HepG2 (cell line): ENCODE results near the gene CREB1. TPM values are rescaled to one million over a fixed set of nuclear protein-coding genes. Genes with fewer than 3 reads are reported as not detected.
A peak's percentile ranks its signal among the peaks of the same experiment; 100 is the strongest.

Experiments used
- BATF2 ChIP-seq: sonication (generic); formaldehyde crosslinking; IDR thresholded peaks from 2 replicates; pipeline ENCODE4 v1.8.0; 2022; ENCODE audit warnings: mild to moderate bottlenecking, missing genetic modification reagents, moderate library complexity
- FOXP1 ChIP-seq, 2 experiments: fragments of 450-650 bp in 1 of 2; IDR thresholded peaks; 2 replicates each; pipeline ENCODE4 v1.6.1; 2017 to 2018; ENCODE audit warnings: antibody characterized with exemption in 1 of 2
- HNRNPUL1 ChIP-seq: fragments of 200-400 bp; formaldehyde crosslinking; IDR thresholded peaks from 2 replicates; pipeline ENCODE4 v1.6.1; 2017; ENCODE audit warnings: low read depth, mild to moderate bottlenecking, low read length, moderate library complexity
- IRX3 ChIP-seq: sonication (generic); formaldehyde crosslinking; IDR thresholded peaks from 2 replicates; pipeline ENCODE4 v1.8.1; 2023; ENCODE audit warnings: mild to moderate bottlenecking, low read depth, missing genetic modification reagents, borderline replicate concordance
- KMT2B ChIP-seq: IDR thresholded peaks from 2 replicates; pipeline ENCODE4 v1.6.1; 2016; ENCODE audit warnings: missing genetic modification reagents, missing compliant biosample characterization
- MED13 ChIP-seq: sonication (generic); formaldehyde crosslinking; IDR thresholded peaks from 2 replicates; pipeline ENCODE4 v1.5.0; 2020; ENCODE audit warnings: missing genetic modification reagents
- NAIF1 ChIP-seq: sonication (generic); formaldehyde crosslinking; IDR thresholded peaks from 2 replicates; pipeline ENCODE4 v1.5.0; 2020; ENCODE audit warnings: mild to moderate bottlenecking, missing genetic modification reagents, borderline replicate concordance
- NFKBIZ ChIP-seq: IDR thresholded peaks from 2 replicates; pipeline ENCODE4 v1.6.1; 2018; ENCODE audit warnings: missing genetic modification reagents, missing compliant biosample characterization
- PAXIP1 ChIP-seq: sonication (generic); formaldehyde crosslinking; conservative IDR thresholded peaks from 2 replicates; pipeline ENCODE4 v1.4.0; 2020; ENCODE audit warnings: mild to moderate bottlenecking, missing genetic modification reagents, moderate library complexity
- SMARCC2 ChIP-seq: fragments of 450-650 bp; IDR thresholded peaks from 2 replicates; pipeline ENCODE4 v1.6.1; 2017; ENCODE audit warnings: antibody characterized with exemption, mild to moderate bottlenecking
- SOX5 ChIP-seq: IDR thresholded peaks from 2 replicates; pipeline ENCODE4 v1.6.1; 2016; ENCODE audit warnings: borderline replicate concordance
- SRF ChIP-seq: IDR thresholded peaks from 2 replicates; pipeline ENCODE4 v1.6.1; 2011; ENCODE audit warnings: mild to moderate bottlenecking, low read depth, low read length, moderate library complexity
- SRY ChIP-seq: sonication (generic); formaldehyde crosslinking; IDR thresholded peaks from 2 replicates; pipeline ENCODE4 v1.8.0; 2022; ENCODE audit warnings: mild to moderate bottlenecking, missing genetic modification reagents
- YEATS2 ChIP-seq: sonication (generic); formaldehyde crosslinking; IDR thresholded peaks from 2 replicates; pipeline ENCODE4 v1.4.0; 2020; ENCODE audit warnings: missing genetic modification reagents, borderline replicate concordance
- ZBTB33 ChIP-seq: sonication (generic); formaldehyde crosslinking; IDR thresholded peaks from 2 replicates; pipeline ENCODE4 v1.4.0; 2020; ENCODE audit warnings: missing genetic modification reagents
- ZNF317 ChIP-seq: sonication (generic); formaldehyde crosslinking; IDR thresholded peaks from 2 replicates; pipeline ENCODE4 v1.5.0; 2020; ENCODE audit warnings: mild to moderate bottlenecking, missing genetic modification reagents
- ZNF468 ChIP-seq: sonication (generic); formaldehyde crosslinking; IDR thresholded peaks from 2 replicates; pipeline ENCODE4 v1.8.0; 2022; ENCODE audit warnings: mild to moderate bottlenecking, moderate library complexity, missing genetic modification reagents
- ZNF747 ChIP-seq: sonication (generic); formaldehyde crosslinking; IDR thresholded peaks from 2 replicates; pipeline ENCODE4 v1.8.1; 2023; ENCODE audit warnings: missing genetic modification reagents, mild to moderate bottlenecking, borderline replicate concordance
- polyA plus RNA-seq, 8 experiments: library from polyadenylated mRNA; depleted of rRNA in 3 of 8; stranded (reverse) in 7 of 8; unstranded in 1 of 8; fragments of >200 nt; fragmentation: Illumina TruSeq in 4 of 8; extraction: Trizol in 4 of 8; gene quantifications; 2 replicates each; pipeline versions ENCODE4 v1.2.1 to v1.2.3, GENCODE V29; 2011 to 2016; ENCODE audit warnings: low read depth in 4 of 8, missing spikeins in 1 of 8, mixed read lengths in 1 of 8; ENCODE audit not compliant: insufficient read depth in 1 of 8
- total RNA-seq, 5 experiments: library from RNA; depleted of rRNA; stranded (reverse); fragments of >200 nt; fragmentation: Illumina TruSeq; extraction: Trizol; gene quantifications; 2 replicates each; pipeline ENCODE4 v1.2.3, GENCODE V29; 2016; ENCODE audit warnings: low read depth in 1 of 5
- TF ChIP-seq, protein P1 (sequence below): sonication (generic); formaldehyde crosslinking; IDR thresholded peaks from 2 replicates; pipeline ENCODE4 v1.4.0; 2020; ENCODE audit warnings: missing genetic modification reagents; ENCODE audit errors: not compliant biosample characterization
- TF ChIP-seq, protein P2 (sequence below): sonication (generic); formaldehyde crosslinking; IDR thresholded peaks from 2 replicates; pipeline ENCODE4 v1.4.0; 2020; ENCODE audit warnings: missing genetic modification reagents

The CREB1 gene
- total and polyA plus RNA-seq, 2 of the 13 experiments (the other 11 are each of a cell fraction or from before 2014, with no cell fraction given) = 51.8 to 51.9 TPM

GRCh38 chr2:207619764-207620203, 90.0 kb downstream of the CREB1 start (continued):
- no peak for TF ChIP-seq ZBTB33 (CRISPR knock-in tag)
- no peak for TF ChIP-seq IRX3 (CRISPR knock-in tag)
- peak; percentile 79 for TF ChIP-seq PAXIP1 (CRISPR knock-in tag)
- TF ChIP-seq SRY (CRISPR knock-in tag) = no peak
- TF ChIP-seq ZNF317 (CRISPR knock-in tag) = 0 out of 2 replicates have a peak, but pooled peaks have one; percentile 50
- TF ChIP-seq BATF2 (CRISPR knock-in tag) = no peak
- no peak for TF ChIP-seq ZNF747 (CRISPR knock-in tag)
- TF ChIP-seq NAIF1 (CRISPR knock-in tag) = no peak
- TF ChIP-seq SRF = no peak
- peak; percentile 60; the same call in 1 of the 2 replicates for TF ChIP-seq KMT2B
- TF ChIP-seq, protein P1, sequence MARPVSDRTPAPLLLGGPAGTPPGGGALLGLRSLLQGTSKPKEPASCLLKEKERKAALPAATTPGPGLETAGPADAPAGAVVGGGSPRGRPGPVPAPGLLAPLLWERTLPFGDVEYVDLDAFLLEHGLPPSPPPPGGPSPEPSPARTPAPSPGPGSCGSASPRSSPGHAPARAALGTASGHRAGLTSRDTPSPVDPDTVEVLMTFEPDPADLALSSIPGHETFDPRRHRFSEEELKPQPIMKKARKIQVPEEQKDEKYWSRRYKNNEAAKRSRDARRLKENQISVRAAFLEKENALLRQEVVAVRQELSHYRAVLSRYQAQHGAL = no peak
- no peak for TF ChIP-seq NFKBIZ (CRISPR knock-in tag)
- peak; percentile 86 for TF ChIP-seq SOX5 (CRISPR knock-in tag)
- peak; percentile 55; the same call in 1 of the 2 replicates for TF ChIP-seq FOXP1 (IDR thresholded peaks at IDR 0.05)
- peak; percentile 84 for TF ChIP-seq FOXP1 (CRISPR knock-in tag; IDR thresholded peaks at IDR 0.05)
- TF ChIP-seq, protein P2, sequence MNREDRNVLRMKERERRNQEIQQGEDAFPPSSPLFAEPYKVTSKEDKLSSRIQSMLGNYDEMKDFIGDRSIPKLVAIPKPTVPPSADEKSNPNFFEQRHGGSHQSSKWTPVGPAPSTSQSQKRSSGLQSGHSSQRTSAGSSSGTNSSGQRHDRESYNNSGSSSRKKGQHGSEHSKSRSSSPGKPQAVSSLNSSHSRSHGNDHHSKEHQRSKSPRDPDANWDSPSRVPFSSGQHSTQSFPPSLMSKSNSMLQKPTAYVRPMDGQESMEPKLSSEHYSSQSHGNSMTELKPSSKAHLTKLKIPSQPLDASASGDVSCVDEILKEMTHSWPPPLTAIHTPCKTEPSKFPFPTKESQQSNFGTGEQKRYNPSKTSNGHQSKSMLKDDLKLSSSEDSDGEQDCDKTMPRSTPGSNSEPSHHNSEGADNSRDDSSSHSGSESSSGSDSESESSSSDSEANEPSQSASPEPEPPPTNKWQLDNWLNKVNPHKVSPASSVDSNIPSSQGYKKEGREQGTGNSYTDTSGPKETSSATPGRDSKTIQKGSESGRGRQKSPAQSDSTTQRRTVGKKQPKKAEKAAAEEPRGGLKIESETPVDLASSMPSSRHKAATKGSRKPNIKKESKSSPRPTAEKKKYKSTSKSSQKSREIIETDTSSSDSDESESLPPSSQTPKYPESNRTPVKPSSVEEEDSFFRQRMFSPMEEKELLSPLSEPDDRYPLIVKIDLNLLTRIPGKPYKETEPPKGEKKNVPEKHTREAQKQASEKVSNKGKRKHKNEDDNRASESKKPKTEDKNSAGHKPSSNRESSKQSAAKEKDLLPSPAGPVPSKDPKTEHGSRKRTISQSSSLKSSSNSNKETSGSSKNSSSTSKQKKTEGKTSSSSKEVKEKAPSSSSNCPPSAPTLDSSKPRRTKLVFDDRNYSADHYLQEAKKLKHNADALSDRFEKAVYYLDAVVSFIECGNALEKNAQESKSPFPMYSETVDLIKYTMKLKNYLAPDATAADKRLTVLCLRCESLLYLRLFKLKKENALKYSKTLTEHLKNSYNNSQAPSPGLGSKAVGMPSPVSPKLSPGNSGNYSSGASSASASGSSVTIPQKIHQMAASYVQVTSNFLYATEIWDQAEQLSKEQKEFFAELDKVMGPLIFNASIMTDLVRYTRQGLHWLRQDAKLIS = no peak
- no peak for TF ChIP-seq SMARCC2
- no peak for TF ChIP-seq ZNF468
- no peak for TF ChIP-seq HNRNPUL1
- TF ChIP-seq YEATS2 = peak; percentile 55; the same call in 1 of the 2 replicates
- TF ChIP-seq MED13 (CRISPR knock-in tag) = no peak
